ENCODE measurements around the gene PAX7.

The PAX7 gene

GRCh38 chr1:18703041-18703621 is 72.5 kb downstream of the PAX7 start:
- DNase-seq (ENCODE audit: low read depth), result no peak

- DNase-seq (ENCODE audit: low read depth), result no peak
Measured at GRCh38 chr1:18705811-18706210, 75.2 kb downstream of the PAX7 start.

GRCh38 chr1:18707696-18708257 is 77.1 kb downstream of the PAX7 start:
- DNase-seq (ENCODE audit: low read depth), result no peak

DNA sequence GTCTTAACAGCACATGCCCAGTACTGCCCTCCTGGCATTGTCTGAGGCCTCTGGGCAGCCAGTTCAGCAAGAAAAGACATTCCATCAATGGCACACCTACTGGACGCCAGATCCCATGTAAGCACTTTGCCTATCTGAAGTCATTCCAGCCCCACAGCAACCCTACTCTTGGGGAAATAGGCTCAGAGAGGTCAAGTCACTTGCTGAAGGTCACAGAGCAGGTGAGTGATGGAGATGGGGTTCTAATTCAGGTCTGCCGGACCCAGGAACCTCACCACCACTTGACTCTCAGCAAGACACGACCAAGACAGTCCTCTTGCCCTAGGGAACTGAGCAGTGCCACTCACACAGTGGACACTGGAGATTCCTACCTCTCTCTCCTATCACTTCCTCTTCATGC is 79.4 kb downstream of the PAX7 start:
- no peak for DNase-seq (ENCODE audit: low read depth)

DNA sequence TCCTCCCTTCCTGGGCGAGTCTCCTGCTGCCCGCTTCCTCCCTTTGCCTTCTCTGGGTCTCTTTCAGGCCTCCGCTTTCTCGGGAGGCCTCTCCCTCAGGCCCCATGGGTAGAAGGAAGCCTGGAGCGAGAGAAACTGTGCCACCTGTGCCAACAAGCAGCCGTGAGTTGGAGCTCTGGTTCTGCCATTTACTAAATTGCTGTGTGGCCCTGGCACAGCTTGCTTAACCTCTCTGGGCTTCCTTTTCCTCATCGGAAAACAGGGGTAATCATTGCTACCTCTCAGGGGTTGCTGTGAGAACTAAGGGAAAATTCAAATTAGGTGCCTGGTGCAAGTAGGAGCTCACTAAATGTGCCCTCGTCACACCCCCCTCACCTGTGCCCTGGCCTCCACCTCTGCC is 80.4 kb downstream of the PAX7 start:
- no peak for DNase-seq (ENCODE audit: low read depth)

GRCh38 chr1:18711536-18712251 is 81.0 kb downstream of the PAX7 start:
- DNase-seq (ENCODE audit: low read depth), result no peak

DNA sequence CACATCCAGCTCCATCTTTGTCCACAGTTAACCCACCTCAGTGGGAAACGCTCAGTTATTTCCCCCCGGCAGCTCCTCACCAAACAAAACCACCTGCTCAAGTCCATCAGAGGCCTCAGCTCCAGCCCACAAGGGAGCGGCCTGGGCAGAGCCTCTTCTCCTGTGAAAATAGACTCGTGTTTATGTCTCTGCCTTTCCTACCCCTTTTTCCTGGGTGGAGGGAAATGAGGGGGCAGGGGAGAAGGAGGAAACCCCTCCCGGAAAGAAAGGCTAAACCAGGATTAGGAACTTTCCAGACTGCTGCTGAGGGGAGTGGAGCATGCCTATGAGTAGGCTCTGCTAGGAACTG is 81.6 kb downstream of the PAX7 start:
- DNase-seq (ENCODE audit: low read depth), result no peak

DNA sequence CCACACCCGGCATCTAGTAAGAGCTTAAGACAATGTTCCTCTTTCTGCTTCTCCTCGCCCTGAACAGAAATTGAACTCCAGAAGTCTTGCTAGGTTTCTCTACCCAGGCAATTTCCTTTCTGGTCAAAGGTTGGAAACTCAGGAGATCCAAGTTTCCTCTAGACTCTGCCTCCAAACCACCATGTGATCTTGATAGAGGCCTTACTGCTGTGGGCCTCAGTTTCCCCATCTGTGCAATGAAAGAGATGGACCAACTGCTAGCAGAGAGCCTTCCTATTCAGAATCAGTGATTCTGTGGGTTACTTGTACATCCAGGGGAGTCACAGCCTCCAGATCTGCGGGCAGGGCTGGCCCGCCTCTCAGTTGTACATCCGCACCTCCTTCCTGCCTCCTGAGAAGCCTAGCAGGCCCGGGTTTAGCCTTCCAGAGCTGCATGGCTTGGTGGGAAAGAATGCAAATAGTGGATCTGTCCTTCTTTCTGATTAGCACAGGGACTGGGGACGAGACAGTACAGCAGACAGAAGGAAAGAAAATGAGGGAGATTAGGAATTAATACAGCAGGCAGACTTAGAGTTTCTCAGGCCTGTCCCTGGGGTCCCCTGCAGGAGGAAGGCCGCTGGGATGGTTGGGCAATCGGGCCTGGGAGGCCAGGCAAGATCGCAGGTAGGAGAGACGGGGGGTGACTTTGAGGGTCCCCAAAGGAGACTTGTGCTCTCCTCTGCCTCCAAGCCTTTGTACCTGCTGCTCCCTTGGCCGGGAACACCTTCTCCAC is 83.9 kb downstream of the PAX7 start:
- no peak for DNase-seq (ENCODE audit: low read depth)

DNA sequence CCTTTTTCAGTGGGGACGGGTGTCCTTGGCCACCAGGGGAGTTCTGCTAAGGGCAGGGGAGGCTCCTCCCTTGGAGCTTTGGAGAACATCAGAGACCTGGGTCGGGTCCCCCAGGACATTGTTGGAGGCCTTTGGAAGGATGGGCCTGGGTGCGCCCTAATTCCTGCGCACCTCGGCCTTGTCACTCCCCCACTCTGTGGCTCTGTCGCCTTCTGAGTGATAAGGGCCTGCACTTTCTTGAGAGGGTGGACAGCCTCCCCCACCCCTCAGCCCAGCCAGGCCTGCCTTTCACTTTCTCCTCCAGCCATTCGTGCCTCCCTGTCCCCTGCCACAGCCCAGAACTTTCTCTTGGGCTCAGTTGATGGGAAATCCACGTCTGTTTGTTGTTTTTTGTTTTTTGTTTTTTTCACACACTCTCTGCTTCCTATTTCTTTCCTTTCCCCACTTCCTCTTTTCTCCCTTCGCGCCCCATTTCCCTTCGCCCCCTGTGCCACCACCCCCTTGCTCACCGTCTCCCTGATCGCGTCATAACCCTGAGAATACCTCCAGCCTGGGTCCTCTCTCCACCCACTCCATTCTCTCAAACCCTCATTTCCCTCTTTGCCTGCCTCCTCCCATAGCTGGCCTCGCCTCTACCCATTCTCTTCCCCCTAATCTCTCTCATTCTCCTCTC is 85.6 kb downstream of the PAX7 start:
- DNase-seq (ENCODE audit: low read depth), result no peak

DNA sequence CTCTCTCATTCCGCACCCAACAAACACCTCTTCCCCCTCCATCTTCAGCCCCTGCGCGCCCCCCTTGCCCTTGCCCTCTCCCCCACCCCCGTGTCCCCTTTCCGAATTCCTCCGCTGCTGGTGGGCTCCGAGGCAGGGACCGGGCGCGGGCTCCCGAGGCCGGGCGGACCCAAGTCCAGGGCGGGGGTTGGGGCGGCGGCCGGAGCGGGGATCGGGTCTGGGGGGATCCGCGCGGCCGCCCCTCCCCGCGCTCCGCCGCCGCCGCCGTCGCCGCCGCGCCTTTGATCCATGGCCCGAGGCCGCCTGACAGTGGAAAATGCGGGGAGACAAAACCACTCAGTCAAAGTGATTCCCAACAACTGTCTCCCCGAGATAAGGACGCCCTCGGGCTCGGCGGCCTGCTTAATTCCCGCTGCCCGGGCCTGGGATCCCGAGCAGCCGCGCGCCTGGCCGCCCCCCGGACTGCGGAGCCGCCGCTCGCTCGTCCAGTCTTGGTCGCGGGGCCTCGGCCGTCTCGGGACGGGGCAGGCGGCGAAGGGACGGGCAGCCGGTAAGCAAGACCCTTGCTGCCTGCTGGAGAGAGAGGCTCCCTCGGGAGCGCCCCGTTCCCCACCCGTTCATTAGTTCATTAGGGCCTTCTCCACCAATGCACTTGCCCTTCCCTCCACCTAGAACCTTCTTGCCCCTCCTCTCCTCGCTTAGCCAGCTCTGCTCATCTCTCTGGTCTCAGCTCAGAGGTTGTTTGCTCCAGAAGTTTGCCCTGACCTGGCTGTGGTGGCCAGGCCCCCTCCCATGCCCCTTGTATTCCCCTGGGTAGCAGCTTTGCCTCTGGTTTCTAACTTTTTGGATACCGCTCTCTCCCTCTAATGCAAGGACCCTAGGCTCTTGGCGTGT is 86.4 kb downstream of the PAX7 start:
- DNase-seq (ENCODE audit: low read depth), result no peak

DNA sequence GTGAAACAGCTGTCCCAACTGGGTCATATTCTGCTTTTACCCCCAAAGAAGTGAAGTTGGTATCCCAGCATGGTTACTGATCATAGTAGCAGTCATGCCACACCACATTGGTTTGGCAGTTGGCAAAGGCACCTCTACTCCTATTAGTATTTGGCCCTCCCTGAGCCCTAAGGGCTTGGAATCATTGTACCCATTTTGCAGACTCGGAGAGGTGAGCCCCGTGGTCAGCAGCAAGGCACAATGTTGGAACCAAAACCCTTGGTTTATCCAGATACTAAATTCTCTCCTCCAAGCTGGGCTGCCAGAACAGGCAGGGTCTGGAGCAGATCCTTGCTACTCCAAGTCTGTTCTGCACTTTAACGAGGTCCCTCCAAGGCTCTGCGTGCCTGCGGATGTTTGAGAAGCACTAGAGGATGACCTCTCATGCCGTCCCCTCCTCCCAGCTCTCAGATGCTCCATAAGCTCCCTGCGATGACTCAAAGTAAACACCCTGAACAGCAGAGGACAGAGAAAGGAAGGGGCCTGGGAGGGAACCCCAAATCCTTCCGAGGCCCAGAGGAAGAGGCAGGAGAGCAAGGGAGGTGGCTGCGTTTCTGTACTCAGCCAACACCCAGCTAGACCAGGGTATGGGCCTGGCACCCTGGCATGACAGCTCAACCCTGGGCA is 89.3 kb downstream of the PAX7 start:
- no peak for DNase-seq (ENCODE audit: low read depth)

- no peak for DNase-seq (ENCODE audit: low read depth)
Measured at GRCh38 chr1:18721041-18721440, 90.4 kb downstream of the PAX7 start.

DNA sequence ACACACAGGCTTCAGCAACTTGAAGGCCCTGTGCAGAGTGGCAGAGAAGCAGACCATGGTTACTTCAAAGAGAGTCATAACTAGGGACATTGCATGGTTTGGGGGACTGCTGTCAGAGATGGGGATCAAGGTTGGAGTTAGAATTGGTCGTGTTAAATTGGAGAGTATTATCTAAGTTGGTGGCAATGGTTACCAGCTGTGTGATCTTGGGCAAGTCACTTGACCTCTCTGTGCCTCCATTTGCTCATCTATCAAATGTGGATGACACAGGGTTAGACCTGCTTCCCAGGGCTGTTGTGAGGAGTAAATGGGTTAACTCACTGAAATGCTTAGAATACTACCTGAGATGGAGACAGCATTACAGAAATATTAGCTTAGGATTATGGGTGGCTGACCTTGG is 91.1 kb downstream of the PAX7 start:
- no peak for DNase-seq (ENCODE audit: low read depth)

DNA sequence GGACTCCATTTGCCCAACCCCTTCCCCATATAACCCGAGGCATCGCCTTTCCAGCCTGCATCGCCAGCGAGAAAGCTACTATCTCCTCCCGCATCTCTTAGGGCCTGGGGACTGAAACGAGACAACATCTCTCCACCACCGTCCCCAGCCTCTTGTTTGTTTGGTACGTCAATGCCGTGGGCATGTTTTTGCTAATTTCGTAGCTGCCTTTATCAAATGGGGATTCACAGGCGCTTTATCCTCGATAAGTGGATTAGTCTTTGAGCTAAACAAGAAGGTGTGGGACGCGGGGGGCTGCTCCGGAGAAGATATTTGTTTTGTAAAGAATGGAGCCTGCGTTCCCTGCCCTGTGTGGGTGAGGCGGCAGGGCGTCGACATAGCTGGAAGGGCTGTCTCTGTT is 91.6 kb downstream of the PAX7 start:
- DNase-seq (ENCODE audit: low read depth), result no peak

DNA sequence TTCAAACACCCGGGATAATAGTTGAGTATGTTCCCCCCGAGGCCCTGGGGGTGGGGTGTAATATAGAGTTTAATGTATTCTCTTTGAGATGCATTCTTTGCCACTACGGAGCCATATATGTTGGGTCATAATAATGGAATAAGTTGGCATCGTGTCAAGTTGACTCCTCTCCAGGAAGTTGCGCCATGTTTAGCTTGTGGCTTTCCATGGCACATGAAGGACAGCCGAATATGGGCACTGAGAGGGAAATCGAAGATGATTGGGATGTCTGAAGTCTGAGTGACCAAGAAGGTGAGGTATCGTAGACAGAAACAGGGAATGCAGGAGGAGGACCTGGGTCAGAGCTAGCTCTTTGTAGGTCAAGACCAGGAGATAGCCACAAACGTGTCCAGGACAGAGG is 92.6 kb downstream of the PAX7 start:
- DNase-seq (ENCODE audit: low read depth), result no peak

- DNase-seq (ENCODE audit: low read depth), result no peak
Measured at GRCh38 chr1:18723701-18724411, 93.2 kb downstream of the PAX7 start.

DNA sequence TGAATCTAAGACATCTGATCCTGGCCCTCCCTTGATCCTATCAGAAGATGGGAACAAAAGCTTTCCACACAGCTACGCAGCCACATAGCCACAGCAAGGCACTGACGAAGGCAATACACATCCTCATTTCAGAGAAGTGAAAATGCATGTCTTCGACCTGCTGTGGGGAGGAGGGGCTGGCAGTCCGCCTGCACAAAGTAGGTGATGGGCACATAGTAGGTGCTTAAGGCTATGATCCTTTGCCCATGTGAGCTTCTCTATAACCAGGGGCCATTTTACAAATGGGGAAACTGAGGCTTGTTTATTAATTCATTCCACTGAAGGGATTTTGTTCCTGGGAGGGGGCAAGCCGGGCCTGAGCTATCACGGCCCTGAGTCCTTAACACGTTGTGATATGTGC is 94.2 kb downstream of the PAX7 start:
- no peak for DNase-seq (ENCODE audit: low read depth)

GRCh38 chr1:18725231-18725895 is 94.7 kb downstream of the PAX7 start:
- no peak for DNase-seq (ENCODE audit: low read depth)

GRCh38 chr1:18726368-18726767 is 95.7 kb downstream of the PAX7 start:
- DNase-seq (ENCODE audit: low read depth), result no peak

DNA sequence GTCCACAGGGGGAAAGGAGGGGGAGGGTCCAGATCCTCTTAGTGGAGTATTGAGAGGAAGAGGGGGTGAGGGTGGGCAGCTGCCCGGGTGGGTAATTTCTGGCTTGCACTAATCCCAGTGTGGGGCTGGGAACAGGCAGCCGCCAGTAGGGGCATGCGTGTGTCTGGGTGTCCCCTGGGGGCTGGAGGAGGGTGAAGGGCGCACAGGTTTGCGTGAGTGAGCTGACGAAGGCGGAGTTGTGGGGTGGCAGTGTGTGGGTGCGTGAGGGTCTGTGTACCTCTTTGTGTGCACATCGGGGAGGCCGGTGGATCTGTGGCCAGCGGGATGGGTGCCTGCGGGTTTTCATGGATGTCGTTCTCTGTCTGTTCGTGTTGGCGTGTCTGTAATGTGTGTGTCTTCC is 97.3 kb downstream of the PAX7 start:
- DNase-seq (ENCODE audit: low read depth), result no peak
